ENCODE data around the gene GRAMD2A.

The GRAMD2A gene

DNA sequence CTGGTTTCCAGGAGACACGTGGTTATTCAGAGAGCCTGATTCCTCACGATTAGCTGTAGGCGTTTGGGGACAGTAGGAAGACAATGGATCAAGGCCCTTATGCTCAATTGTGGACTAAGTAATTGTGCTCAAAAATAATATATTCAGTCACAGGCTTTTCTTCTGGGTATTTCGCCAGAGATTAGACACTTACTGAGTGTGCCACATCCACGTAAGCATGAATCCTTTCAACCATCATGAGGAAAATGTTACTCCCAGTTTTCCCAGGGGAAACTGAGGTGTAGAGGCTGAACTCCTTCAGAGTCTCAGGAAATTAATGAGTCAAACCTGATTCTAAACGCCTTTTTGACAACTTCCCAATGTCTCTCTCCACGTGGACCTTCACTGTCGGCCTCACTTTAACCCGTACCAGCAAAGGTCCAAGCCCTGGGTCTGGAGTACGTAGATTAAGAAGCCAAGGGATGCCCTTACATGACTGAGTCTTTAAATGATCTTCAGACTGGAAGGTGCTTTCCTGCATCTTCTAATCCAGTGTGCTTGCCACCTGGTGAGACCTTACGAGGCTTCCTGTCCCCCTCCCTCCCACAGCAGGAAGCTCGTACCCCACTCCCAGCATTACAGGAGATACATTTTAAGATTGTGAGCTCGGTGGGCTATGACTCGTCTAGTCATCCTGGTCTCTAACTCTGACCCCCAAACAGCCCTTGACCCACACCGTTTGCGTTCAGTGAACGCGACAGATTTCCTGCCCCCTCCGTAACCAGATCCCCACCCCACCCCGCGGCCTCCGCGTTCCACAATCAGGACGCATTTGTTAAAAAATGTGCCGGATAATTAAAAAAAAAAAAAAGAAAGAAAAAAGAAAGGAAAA is 31.7 kb upstream of the GRAMD2A start:
- Mint-ChIP-seq H3K36me3 (peaks cover 25% of the 10 kb centered on the region), H3K27me3 (no peaks in the 10 kb centered on the region), H3K27ac (peak overlapping the region; percentile 100), H3K4me1 (peaks cover 37% of the 10 kb centered on the region), H3K9me3 (no peaks in the 10 kb centered on the region), H3K4me3 (peak overlapping the region; percentile 99)

DNA sequence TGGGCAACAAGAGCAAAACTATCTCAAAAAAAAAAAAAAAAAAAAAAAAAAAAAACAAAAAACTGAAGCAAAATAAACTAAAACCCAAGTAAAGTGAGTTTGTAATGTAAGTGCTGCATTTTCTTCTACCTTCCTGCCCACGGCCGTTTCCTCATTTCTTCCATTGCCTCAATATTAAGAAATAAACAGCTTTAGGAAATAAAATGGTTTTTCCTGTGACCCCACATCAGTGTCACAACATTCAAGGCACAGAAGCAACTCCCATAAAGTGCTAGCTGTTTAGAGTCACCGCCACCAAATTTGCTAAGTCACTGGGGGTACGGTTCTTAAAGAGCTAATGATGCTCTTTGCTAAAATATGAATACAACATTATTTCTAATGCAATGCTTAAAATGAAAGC is 30.1 kb upstream of the GRAMD2A start:
- H3K27ac Mint-ChIP-seq, result peak overlapping the region; percentile 100
- no peaks in the 10 kb centered on the region for H3K27me3 Mint-ChIP-seq
- no peaks in the 10 kb centered on the region for H3K9me3 Mint-ChIP-seq
- peak overlapping the region; percentile 99 for H3K4me3 Mint-ChIP-seq
- peaks cover 34% of the 10 kb centered on the region for H3K36me3 Mint-ChIP-seq
- H3K4me1 Mint-ChIP-seq, result peaks cover 47% of the 10 kb centered on the region

DNA sequence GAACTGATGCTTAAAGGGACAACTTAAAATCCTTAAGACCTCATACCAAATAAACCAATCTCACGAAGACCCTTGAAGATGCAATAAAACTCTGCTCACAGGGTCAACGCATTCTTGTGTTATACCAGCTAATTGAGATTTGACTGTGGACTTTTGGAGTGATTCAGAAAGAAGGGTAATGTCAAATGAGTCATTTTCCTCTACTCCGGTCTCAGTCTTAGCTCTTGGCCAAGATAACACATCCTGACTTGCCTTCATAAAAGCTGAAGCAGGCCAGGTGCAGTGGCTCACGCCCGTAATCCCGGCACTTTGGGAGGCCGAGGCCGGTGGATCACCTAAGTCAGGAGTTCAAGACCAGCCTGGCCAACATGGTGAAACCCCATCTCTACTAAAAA is 29.6 kb upstream of the GRAMD2A start:
- H3K27me3 Mint-ChIP-seq, result no peaks in the 10 kb centered on the region
- peak overlapping the region; percentile 99 for H3K4me3 Mint-ChIP-seq
- peak overlapping the region; percentile 100 for H3K27ac Mint-ChIP-seq
- H3K4me1 Mint-ChIP-seq, result peaks cover 47% of the 10 kb centered on the region
- peaks cover 35% of the 10 kb centered on the region for H3K36me3 Mint-ChIP-seq
- H3K9me3 Mint-ChIP-seq, result no peaks in the 10 kb centered on the region

DNA sequence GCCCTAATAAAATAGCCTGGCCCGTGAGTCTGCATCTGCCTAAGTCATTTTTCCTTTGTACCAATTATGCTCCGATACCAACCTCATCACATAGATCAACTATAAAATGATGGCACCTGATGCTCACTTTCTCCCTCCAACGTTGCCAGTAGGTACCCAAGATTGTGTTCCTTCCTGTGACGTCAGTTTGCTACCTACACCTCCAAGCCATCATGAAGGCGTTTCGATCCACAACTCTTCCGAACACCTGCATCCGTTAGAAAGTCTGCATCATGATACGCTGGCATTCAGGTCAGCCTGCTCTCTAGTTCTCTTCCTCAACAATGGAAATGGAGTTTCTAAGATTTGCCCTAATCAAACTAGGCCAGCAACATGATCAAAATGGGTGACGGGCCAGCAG is 25.7 kb upstream of the GRAMD2A start:
- peaks cover 76% of the 10 kb centered on the region for H3K4me1 Mint-ChIP-seq
- peak overlapping the region; percentile 56 for H3K4me3 Mint-ChIP-seq
- peaks cover 27% of the 10 kb centered on the region for H3K36me3 Mint-ChIP-seq
- H3K27ac Mint-ChIP-seq, result peak overlapping the region; percentile 48
- H3K9me3 Mint-ChIP-seq, result no peaks in the 10 kb centered on the region
- no peaks in the 10 kb centered on the region for H3K27me3 Mint-ChIP-seq

DNA sequence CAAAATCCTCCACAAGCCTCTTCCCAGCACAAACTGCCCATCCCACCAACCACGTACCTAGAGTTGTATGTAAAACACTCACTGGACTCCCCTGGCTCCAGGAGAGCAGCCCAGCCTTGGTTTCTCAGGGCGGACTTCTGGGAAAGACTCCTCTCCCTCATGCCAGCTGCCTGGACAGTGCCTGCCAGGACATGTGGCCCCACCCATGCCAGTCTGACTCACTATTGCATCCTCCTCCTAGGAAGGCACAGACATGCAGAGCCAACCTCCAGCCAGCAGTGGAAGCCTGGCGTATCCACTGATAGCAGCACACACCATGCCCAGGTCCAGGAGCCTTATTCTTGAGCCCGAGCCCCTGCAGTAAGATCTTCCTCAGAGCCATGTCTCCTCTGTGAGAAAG is 24.8 kb upstream of the GRAMD2A start:
- H3K4me3 Mint-ChIP-seq, result peak overlapping the region; percentile 75
- H3K27ac Mint-ChIP-seq, result peak overlapping the region; percentile 13
- peaks cover 80% of the 10 kb centered on the region for H3K4me1 Mint-ChIP-seq
- H3K9me3 Mint-ChIP-seq, result no peaks in the 10 kb centered on the region
- H3K27me3 Mint-ChIP-seq, result no peaks in the 10 kb centered on the region
- H3K36me3 Mint-ChIP-seq, result peaks cover 23% of the 10 kb centered on the region

DNA sequence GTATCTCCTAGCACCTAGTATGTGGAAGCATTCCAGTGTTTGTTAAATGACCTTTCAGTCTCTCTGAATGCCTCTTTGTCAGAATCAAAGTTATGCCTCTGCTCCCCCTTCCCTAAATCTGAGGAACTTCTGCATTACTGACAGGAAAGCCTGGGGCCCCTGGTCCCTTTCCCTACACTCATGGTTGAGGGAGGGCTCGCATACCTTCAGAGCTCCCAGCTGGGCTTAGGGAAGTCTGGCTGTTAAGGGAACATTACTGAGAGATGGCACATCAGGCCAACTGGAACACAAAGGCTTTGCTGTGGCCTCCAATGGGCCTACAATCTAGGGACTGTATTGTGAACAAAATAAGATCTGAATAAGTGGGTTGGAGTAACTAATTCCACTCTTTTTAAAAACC is 23.1 kb upstream of the GRAMD2A start:
- H3K4me1 Mint-ChIP-seq, result peaks cover 71% of the 10 kb centered on the region
- peaks cover 17% of the 10 kb centered on the region for H3K36me3 Mint-ChIP-seq
- H3K27ac Mint-ChIP-seq, result peak overlapping the region; percentile 32
- no peaks in the 10 kb centered on the region for H3K9me3 Mint-ChIP-seq
- peak overlapping the region; percentile 15 for H3K4me3 Mint-ChIP-seq
- H3K27me3 Mint-ChIP-seq, result no peaks in the 10 kb centered on the region

DNA sequence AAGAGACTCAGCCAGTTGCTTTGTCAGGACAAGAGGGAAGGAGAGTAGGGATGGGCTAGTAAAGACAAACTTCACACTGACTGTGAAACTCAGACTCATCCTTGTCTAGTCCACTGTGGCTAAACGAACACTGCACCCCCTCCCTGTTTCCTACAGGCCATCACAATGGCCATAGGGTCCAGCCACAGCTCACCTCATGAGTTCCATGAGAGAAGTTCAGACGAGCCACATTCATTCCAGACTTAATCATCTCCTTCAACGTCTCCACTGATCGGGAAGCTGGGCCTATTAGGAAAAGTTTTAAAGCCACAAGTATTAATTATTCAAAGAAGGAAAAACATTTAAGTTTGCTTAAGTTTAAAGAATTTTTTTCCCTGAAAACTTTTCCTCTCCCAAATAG is 19.6 kb upstream of the GRAMD2A start:
- H3K27me3 Mint-ChIP-seq, result no peaks in the 10 kb centered on the region
- peak overlapping the region; percentile 51 for H3K27ac Mint-ChIP-seq
- H3K4me3 Mint-ChIP-seq, result no peak overlapping the region
- H3K4me1 Mint-ChIP-seq, result peaks cover 48% of the 10 kb centered on the region
- H3K36me3 Mint-ChIP-seq, result peaks cover 8% of the 10 kb centered on the region
- no peaks in the 10 kb centered on the region for H3K9me3 Mint-ChIP-seq

DNA sequence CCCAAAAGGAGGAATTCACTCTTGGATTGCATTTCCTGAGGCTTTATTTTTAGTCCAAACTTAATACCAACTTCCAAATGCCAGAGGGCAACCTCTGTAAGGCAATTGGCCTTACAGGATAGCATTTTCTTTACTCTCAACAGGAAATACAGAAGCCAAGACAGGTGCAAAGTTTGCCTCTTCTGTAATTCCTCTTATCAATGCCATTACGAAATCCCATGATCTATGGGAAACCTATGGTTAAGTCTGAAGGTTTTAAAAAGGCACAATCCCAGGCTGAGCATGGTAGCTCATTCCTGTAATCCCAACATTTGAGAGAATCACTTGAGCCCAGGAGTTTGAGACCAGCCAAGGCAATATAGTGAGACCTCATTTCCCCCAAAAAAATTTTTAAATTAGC is 18.5 kb upstream of the GRAMD2A start:
- Mint-ChIP-seq H3K4me3 (no peak overlapping the region), H3K27ac (no peak overlapping the region), H3K4me1 (peaks cover 37% of the 10 kb centered on the region), H3K9me3 (no peaks in the 10 kb centered on the region), H3K27me3 (no peaks in the 10 kb centered on the region), H3K36me3 (peaks cover 6% of the 10 kb centered on the region)

DNA sequence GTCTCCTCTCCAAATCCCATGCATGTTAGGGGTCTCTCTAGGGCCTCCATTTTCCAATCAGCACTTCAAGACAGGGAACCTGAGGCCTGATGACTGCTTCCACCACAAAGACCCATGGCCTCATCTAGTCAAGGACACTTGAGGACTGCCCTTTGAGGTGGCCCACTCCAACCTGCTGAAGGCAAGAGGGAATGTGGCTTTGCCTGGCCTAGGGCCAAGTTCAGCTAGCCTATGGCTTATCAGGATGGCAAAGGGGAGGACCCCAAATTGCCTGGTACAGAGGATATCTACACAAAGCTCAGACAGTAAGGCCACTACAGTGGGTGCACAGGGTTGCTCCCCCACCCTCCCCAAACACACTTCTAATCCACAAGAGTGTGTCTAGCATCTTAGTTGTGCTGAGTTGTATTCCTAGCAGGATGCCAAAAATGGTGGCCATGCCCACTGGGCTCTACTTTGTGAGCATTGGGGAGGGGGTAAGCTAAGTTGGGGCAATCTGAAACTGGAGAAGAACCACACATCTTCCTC is 10.0 kb upstream of the GRAMD2A start:
- Mint-ChIP-seq H3K4me3 (no peak overlapping the region), H3K36me3 (peaks cover 14% of the 10 kb centered on the region), H3K27ac (no peak overlapping the region), H3K9me3 (no peaks in the 10 kb centered on the region), H3K4me1 (peaks cover 10% of the 10 kb centered on the region), H3K27me3 (no peaks in the 10 kb centered on the region)

DNA sequence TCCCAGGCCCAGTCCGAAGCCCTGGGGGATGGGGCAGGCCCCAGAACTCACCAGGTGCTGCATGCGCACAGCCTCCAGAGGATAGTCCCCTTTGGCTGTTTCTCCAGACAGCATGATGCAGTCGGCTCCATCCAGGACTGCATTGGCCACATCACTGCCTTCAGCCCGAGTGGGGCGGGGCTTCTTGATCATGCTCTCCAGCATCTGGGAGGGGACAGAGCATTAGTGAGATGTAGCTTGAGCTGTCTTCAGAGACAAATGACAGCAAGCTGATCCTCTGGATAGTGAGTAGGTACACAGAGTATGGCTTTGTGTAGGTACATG is 9.1 kb upstream of the GRAMD2A start:
- Mint-ChIP-seq H3K9me3 (no peaks in the 10 kb centered on the region), H3K4me3 (no peak overlapping the region), H3K27ac (no peak overlapping the region), H3K27me3 (no peaks in the 10 kb centered on the region), H3K36me3 (peaks cover 16% of the 10 kb centered on the region), H3K4me1 (peaks cover 10% of the 10 kb centered on the region)

DNA sequence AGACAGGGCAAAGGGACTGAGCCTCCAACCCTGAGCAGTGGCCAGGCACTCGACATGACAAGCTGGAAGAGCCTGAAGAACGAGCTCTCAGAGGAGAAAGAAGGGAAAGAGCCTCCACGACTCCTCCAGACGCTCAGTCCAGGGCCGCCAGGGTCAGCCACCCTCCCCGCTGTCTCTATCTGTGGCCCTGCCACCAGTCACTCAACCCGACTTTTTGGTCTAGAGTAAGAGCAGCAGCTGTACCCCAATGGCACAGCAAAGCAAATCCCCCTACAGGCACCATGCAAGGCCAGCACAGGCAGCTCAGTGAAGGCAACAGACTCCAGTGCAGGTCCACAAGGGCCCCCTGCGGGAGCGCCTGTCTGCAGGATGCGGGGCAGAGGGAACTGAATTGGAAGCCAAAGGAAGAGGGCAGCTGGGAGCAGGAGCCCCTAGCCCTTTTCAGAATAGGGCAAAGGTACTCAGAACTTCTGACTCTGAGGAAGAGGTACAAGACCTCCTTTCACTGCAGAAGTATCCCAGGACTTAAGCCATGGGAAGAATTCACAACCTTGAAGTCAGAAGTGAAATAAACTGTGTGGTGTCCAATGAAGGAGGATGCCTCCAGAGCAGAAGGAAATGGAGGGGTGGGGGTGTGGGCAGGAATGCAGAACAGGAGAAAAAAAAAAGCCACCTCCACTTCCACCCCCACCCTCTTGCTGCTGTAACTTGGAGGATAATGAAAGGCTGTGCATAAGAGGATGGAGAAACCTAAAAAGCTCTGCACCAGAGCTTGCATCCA is 8.5 kb upstream of the GRAMD2A start:
- Mint-ChIP-seq H3K27ac (no peak overlapping the region), H3K27me3 (no peaks in the 10 kb centered on the region), H3K4me3 (no peak overlapping the region), H3K4me1 (peaks cover 10% of the 10 kb centered on the region), H3K36me3 (peaks cover 16% of the 10 kb centered on the region), H3K9me3 (no peaks in the 10 kb centered on the region)

DNA sequence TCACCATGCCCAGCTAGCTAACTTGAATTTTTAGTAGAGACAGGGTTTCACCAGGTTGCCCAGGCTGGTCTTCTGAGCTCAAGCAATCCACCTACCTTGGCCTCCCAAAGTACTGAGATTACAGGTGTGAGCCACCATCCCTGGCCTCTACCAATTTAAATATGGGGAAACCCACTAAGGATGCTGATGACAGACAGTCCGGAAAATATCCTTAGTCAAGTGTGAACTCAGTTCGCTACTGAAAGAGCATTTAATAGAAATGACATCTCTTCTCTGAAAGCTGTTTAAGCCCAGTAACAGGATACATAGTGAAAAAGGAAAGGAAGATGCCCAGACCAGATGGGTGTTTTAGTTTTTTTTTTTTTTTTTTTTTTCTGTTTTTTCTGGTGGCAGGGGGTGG is 7.7 kb upstream of the GRAMD2A start:
- peaks cover 14% of the 10 kb centered on the region for H3K36me3 Mint-ChIP-seq
- peaks cover 7% of the 10 kb centered on the region for H3K4me1 Mint-ChIP-seq
- no peak overlapping the region for H3K4me3 Mint-ChIP-seq
- H3K9me3 Mint-ChIP-seq, result no peaks in the 10 kb centered on the region
- H3K27ac Mint-ChIP-seq, result peak overlapping the region; percentile 85
- H3K27me3 Mint-ChIP-seq, result no peaks in the 10 kb centered on the region

DNA sequence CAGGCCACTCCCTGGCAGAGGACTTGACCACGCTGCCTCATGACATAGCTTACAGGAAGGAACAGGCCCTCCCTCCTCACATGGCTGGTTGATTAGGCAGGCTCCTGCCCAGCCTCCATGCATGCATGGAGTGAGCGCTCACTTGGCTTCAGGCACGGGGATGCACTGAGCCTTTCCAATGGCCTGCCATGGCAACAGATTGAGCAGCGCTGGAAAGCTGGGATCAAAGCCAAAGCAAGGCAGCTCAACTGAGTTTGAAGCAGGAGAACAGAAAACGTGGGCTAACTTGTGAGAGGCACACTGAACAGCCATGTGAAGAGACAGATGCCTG is 5.9 kb upstream of the GRAMD2A start:
- peaks cover 7% of the 10 kb centered on the region for H3K4me1 Mint-ChIP-seq

DNA sequence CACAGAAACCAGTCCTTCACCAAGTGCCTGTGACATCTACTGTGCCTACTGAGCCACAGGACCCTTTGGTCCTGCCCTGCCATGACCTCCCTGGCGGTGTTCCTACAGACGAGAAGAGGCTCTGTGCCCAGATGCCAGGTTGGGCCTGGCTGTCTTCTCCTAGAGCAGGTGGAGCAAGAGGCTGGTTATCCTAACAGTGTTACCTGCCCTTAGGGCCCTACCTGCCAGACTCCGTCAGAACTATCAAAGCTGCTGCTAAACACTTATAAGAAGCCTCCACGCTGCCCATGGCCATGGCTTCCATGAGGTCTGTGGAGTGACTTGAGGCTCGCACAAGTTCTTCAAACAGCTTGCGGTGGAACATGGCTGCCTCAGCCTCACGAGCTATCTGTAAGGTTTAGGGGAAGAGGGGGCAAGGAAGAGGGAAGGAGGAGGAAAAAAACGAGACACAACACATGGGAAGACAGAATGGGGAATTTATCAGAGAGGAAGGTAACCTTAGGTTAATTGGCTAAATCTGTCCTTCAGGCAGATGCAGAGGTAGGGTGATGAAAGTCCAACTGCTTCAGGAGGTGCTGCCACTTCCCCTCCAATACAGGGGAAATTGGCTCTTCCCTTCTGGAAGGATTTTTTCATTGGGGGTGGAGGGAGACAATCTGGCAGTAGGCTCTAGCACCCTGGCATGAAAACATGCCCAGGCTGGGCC is 5.4 kb upstream of the GRAMD2A start:
- Mint-ChIP-seq H3K36me3 (peaks cover 9% of the 10 kb centered on the region), H3K27me3 (no peaks in the 10 kb centered on the region), H3K9me3 (no peaks in the 10 kb centered on the region), H3K4me1 (peaks cover 10% of the 10 kb centered on the region), H3K27ac (peak overlapping the region; percentile 43), H3K4me3 (no peak overlapping the region)

More for the DNA sequence above, 5.9 kb upstream of the GRAMD2A start:
- Mint-ChIP-seq H3K27ac (no peak overlapping the region), H3K27me3 (no peaks in the 10 kb centered on the region), H3K4me3 (no peak overlapping the region), H3K36me3 (peaks cover 11% of the 10 kb centered on the region), H3K9me3 (no peaks in the 10 kb centered on the region)

DNA sequence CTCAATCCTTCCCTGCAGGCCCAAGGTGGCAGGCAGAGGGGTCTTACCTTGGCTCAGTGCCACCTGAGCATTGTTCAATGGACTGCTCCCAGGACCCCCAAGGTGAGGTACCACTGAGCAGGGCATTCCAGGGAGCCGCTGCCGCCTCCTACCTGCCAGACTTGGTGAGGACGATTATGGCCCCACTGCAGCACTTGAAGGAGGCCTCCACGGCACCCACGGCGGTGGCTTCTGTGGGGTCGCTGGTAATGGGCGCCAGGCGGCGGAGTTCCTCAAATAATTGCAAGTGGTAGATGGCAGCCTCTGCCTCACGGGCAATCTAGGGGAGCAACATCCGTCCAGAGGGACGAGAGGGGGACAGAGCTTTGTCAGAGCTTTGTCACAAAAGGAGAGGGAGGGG is 4.7 kb upstream of the GRAMD2A start:
- Mint-ChIP-seq H3K27me3 (peaks cover 1% of the 10 kb centered on the region), H3K27ac (no peak overlapping the region), H3K4me3 (no peak overlapping the region), H3K36me3 (peaks cover 9% of the 10 kb centered on the region), H3K9me3 (no peaks in the 10 kb centered on the region), H3K4me1 (peaks cover 14% of the 10 kb centered on the region)

All from activated naive CD4-positive, alpha-beta T cell treated with anti-CD3 and anti-CD28 coated beads, Interleukin-2, amount 50 U/mL, for 24 hours (primary cell).